ENCODE results near the gene PTPRN2.

DNA sequence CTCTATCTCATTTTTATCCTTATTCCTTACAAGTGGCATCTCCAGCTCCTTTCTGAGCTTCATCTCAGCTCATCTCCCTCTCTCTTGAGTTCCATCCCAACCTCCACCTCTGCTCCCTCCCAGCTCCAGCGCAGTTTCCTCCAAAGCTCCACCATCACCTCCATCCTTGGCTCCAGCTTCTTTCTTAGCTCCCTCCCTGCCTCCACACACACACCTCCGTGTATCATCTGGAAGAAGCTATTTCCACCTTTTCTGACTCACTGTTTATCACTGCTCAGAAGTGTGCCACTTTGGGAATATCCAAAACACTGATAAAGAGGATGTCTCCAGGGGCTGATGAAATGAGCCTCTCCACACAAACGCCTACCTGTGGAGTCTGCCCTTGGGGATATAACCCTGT lies 481.4 kb downstream of the PTPRN2 start:
- TF ChIP-seq POLR2AphosphoS5 (IDR thresholded peaks at IDR 0.05; ENCODE audit: low read depth, low read length) (no peak), SIN3A (IDR thresholded peaks at IDR 0.05; ENCODE audit: borderline replicate concordance, insufficient read depth, low read depth, low read length) (no peak)
- TF ChIP-seq, protein P1, sequence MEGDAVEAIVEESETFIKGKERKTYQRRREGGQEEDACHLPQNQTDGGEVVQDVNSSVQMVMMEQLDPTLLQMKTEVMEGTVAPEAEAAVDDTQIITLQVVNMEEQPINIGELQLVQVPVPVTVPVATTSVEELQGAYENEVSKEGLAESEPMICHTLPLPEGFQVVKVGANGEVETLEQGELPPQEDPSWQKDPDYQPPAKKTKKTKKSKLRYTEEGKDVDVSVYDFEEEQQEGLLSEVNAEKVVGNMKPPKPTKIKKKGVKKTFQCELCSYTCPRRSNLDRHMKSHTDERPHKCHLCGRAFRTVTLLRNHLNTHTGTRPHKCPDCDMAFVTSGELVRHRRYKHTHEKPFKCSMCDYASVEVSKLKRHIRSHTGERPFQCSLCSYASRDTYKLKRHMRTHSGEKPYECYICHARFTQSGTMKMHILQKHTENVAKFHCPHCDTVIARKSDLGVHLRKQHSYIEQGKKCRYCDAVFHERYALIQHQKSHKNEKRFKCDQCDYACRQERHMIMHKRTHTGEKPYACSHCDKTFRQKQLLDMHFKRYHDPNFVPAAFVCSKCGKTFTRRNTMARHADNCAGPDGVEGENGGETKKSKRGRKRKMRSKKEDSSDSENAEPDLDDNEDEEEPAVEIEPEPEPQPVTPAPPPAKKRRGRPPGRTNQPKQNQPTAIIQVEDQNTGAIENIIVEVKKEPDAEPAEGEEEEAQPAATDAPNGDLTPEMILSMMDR (IDR thresholded peaks at IDR 0.05): no peak
- TF ChIP-seq, protein P2, sequence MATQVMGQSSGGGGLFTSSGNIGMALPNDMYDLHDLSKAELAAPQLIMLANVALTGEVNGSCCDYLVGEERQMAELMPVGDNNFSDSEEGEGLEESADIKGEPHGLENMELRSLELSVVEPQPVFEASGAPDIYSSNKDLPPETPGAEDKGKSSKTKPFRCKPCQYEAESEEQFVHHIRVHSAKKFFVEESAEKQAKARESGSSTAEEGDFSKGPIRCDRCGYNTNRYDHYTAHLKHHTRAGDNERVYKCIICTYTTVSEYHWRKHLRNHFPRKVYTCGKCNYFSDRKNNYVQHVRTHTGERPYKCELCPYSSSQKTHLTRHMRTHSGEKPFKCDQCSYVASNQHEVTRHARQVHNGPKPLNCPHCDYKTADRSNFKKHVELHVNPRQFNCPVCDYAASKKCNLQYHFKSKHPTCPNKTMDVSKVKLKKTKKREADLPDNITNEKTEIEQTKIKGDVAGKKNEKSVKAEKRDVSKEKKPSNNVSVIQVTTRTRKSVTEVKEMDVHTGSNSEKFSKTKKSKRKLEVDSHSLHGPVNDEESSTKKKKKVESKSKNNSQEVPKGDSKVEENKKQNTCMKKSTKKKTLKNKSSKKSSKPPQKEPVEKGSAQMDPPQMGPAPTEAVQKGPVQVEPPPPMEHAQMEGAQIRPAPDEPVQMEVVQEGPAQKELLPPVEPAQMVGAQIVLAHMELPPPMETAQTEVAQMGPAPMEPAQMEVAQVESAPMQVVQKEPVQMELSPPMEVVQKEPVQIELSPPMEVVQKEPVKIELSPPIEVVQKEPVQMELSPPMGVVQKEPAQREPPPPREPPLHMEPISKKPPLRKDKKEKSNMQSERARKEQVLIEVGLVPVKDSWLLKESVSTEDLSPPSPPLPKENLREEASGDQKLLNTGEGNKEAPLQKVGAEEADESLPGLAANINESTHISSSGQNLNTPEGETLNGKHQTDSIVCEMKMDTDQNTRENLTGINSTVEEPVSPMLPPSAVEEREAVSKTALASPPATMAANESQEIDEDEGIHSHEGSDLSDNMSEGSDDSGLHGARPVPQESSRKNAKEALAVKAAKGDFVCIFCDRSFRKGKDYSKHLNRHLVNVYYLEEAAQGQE (IDR thresholded peaks at IDR 0.05; ENCODE audit: insufficient read depth in 1 of 2, low read depth in 2 of 2, low read length in 1 of 2): no peak
